HepG2 (cell line): Measurements from ENCODE around the gene CFAP97. TPM values are rescaled to one million over a fixed set of nuclear protein-coding genes. Genes with fewer than 3 reads are reported as not detected.

Experiments
- ARNT2 ChIP-seq: sonication (generic); formaldehyde crosslinking; IDR thresholded peaks from 2 replicates; pipeline ENCODE4 v1.8.0; 2022; ENCODE audit warnings: mild to moderate bottlenecking, low read depth, missing genetic modification reagents, moderate library complexity
- HDAC1 ChIP-seq: sonication (generic); formaldehyde crosslinking; IDR thresholded peaks from 2 replicates; pipeline ENCODE4 v1.5.1; 2020; ENCODE audit warnings: mild to moderate bottlenecking, missing genetic modification reagents
- HNRNPLL ChIP-seq: fragments of 200-400 bp; formaldehyde crosslinking; IDR thresholded peaks from 2 replicates; pipeline ENCODE4 v1.6.1; 2017; ENCODE audit warnings: mild to moderate bottlenecking, low read depth, low read length; ENCODE audit not compliant: poor library complexity, severe bottlenecking
- IKZF1 ChIP-seq: fragments of 450-650 bp; IDR thresholded peaks from 2 replicates; pipeline ENCODE4 v1.7.1; 2016
- JDP2 ChIP-seq: sonication (generic); formaldehyde crosslinking; IDR thresholded peaks from 2 replicates; pipeline ENCODE4 v1.8.1; 2022; ENCODE audit warnings: missing genetic modification reagents, borderline replicate concordance
- KLF12 ChIP-seq: sonication (generic); formaldehyde crosslinking; IDR thresholded peaks from 2 replicates; pipeline ENCODE4 v1.4.0; 2020; ENCODE audit warnings: missing genetic modification reagents, borderline replicate concordance
- MTA1 ChIP-seq: sonication (generic); formaldehyde crosslinking; IDR thresholded peaks from 2 replicates; pipeline ENCODE4 v1.4.0; 2020; ENCODE audit warnings: missing genetic modification reagents, mild to moderate bottlenecking, borderline replicate concordance
- MYC ChIP-seq: sonication (generic); formaldehyde crosslinking; IDR thresholded peaks from 2 replicates; pipeline ENCODE4 v1.9.0; 2021; ENCODE audit warnings: missing genetic modification reagents, borderline replicate concordance
- RFX5 ChIP-seq: IDR thresholded peaks from 2 replicates; pipeline ENCODE4 v1.6.1; 2011; ENCODE audit warnings: low read depth, low read length, improper control_type of control experiment
- SALL2 ChIP-seq: sonication (generic); formaldehyde crosslinking; IDR thresholded peaks from 2 replicates; pipeline ENCODE4 v1.8.1; 2023; ENCODE audit warnings: mild to moderate bottlenecking, missing genetic modification reagents, inconsistent platforms
- SATB2 ChIP-seq: sonication (generic); formaldehyde crosslinking; IDR thresholded peaks from 2 replicates; pipeline ENCODE4 v1.5.0; 2020; ENCODE audit warnings: missing genetic modification reagents
- ZBTB38 ChIP-seq: sonication (generic); formaldehyde crosslinking; IDR thresholded peaks from 2 replicates; pipeline ENCODE4 v1.5.1; 2020; ENCODE audit warnings: mild to moderate bottlenecking, missing genetic modification reagents
- ZFX ChIP-seq: sonication (generic); formaldehyde crosslinking; IDR thresholded peaks from 2 replicates; pipeline ENCODE4 v1.4.0; 2020; ENCODE audit warnings: mild to moderate bottlenecking, low read depth, missing genetic modification reagents, moderate library complexity
- ZFYVE20 ChIP-seq: sonication (generic); formaldehyde crosslinking; IDR thresholded peaks from 2 replicates; pipeline ENCODE4 v1.8.0; 2023; ENCODE audit warnings: low read depth, mild to moderate bottlenecking, moderate library complexity, missing genetic modification reagents, borderline replicate concordance
- ZKSCAN8 ChIP-seq: IDR thresholded peaks from 2 replicates; pipeline ENCODE4 v1.6.1; 2016; ENCODE audit warnings: borderline replicate concordance, missing genetic modification reagents, missing compliant biosample characterization
- ZMYM3 ChIP-seq: sonication (generic); formaldehyde crosslinking; IDR thresholded peaks from 2 replicates; pipeline ENCODE4 v1.5.1; 2020; ENCODE audit warnings: mild to moderate bottlenecking, missing genetic modification reagents
- ZNF136 ChIP-seq: sonication (generic); formaldehyde crosslinking; IDR thresholded peaks from 2 replicates; pipeline ENCODE4 v1.8.1; 2022; ENCODE audit warnings: low read depth, mild to moderate bottlenecking, moderate library complexity, missing genetic modification reagents
- ZNF703 ChIP-seq: sonication (generic); formaldehyde crosslinking; IDR thresholded peaks from 2 replicates; pipeline ENCODE4 v1.5.1; 2020; ENCODE audit warnings: missing genetic modification reagents, mild to moderate bottlenecking, moderate library complexity, borderline replicate concordance
- ZNF720 ChIP-seq: sonication (generic); formaldehyde crosslinking; IDR thresholded peaks from 2 replicates; pipeline ENCODE4 v1.4.0; 2020; ENCODE audit warnings: missing genetic modification reagents
- ZNF879 ChIP-seq: sonication (generic); formaldehyde crosslinking; IDR thresholded peaks from 2 replicates; pipeline ENCODE4 v1.8.1; 2023; ENCODE audit warnings: missing genetic modification reagents
- polyA plus RNA-seq, 8 experiments: library from polyadenylated mRNA; depleted of rRNA in 3 of 8; stranded (reverse) in 7 of 8; unstranded in 1 of 8; fragments of >200 nt; fragmentation: Illumina TruSeq in 4 of 8; extraction: Trizol in 4 of 8; gene quantifications; 2 replicates each; pipeline versions ENCODE4 v1.2.1 to v1.2.3, GENCODE V29; 2011 to 2016; ENCODE audit warnings: low read depth in 4 of 8, missing spikeins in 1 of 8, mixed read lengths in 1 of 8; ENCODE audit not compliant: insufficient read depth in 1 of 8
- total RNA-seq, 5 experiments: library from RNA; depleted of rRNA; stranded (reverse); fragments of >200 nt; fragmentation: Illumina TruSeq; extraction: Trizol; gene quantifications; 2 replicates each; pipeline ENCODE4 v1.2.3, GENCODE V29; 2016; ENCODE audit warnings: low read depth in 1 of 5
- TF ChIP-seq, protein P1 (sequence below): sonication (generic); formaldehyde crosslinking; IDR thresholded peaks from 2 replicates; pipeline ENCODE4 v1.5.1; 2020; ENCODE audit warnings: missing genetic modification reagents, mild to moderate bottlenecking, borderline replicate concordance
- TF ChIP-seq, protein P2 (sequence below): sonication (generic); formaldehyde crosslinking; IDR thresholded peaks from 2 replicates; pipeline ENCODE4 v1.5.0; 2020; ENCODE audit warnings: missing genetic modification reagents, mild to moderate bottlenecking, borderline replicate concordance
- TF ChIP-seq, protein P3 (sequence below): sonication (generic); formaldehyde crosslinking; IDR thresholded peaks from 2 replicates; pipeline ENCODE4 v1.4.0; 2020; ENCODE audit warnings: mild to moderate bottlenecking, missing genetic modification reagents
- TF ChIP-seq, protein P4 (sequence below): sonication (generic); formaldehyde crosslinking; IDR thresholded peaks from 2 replicates; pipeline ENCODE4 v1.4.0; 2020; ENCODE audit warnings: missing genetic modification reagents

Gene CFAP97
- total and polyA plus RNA-seq, 2 of the 13 experiments (the other 11 are each of a cell fraction or from before 2014, with no cell fraction given): 32.1 to 44.4 TPM

DNA sequence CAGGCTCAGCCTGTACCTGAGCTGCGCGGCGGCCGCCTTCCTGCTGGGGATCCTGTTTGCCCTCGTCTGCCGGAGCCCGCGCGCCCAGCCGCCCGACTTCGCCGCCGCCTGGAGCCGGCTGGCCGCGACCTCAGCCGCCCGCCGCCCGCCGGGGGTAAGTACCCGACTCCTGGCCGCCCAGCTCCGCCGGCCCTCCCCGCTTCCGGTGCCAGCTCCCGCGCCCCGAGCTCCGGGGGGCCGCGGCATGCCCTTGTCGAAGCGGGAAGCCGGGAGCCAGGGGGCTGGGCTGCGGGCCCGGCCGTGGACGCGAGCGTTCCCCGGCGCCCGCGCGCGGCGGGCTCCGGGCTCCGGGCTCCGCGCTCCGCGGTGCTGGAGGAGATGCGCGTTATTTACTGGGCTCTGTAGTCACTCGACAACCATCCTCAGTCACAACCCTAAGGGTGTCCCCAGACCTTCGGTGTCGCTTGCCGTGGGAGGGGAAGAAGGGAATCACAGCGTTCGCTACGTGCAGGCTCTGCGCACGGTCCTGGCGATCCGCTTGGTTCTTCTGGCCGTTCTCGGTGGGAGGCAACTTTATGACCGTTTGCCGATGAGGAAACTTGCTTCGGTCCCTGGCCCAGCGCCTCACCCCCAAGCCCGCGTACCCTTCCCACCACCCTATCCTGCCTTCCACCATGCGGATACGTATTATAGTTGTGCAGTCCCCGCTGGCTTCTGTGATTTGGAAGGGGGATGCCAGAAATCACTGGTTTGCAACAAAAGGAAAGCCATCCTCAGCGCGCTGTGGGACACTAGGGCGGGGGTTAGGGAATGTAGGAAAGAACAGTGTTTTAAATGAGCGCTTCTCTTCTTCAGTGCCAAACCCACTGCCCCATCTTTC is 6.5 kb upstream of the CFAP97 start (continued):
- no peak for TF ChIP-seq ZNF136 (CRISPR knock-in tag)
- TF ChIP-seq, protein P1, sequence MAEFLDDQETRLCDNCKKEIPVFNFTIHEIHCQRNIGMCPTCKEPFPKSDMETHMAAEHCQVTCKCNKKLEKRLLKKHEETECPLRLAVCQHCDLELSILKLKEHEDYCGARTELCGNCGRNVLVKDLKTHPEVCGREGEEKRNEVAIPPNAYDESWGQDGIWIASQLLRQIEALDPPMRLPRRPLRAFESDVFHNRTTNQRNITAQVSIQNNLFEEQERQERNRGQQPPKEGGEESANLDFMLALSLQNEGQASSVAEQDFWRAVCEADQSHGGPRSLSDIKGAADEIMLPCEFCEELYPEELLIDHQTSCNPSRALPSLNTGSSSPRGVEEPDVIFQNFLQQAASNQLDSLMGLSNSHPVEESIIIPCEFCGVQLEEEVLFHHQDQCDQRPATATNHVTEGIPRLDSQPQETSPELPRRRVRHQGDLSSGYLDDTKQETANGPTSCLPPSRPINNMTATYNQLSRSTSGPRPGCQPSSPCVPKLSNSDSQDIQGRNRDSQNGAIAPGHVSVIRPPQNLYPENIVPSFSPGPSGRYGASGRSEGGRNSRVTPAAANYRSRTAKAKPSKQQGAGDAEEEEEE: no peak
- TF ChIP-seq KLF12 (CRISPR knock-in tag): no peak
- TF ChIP-seq, protein P2, sequence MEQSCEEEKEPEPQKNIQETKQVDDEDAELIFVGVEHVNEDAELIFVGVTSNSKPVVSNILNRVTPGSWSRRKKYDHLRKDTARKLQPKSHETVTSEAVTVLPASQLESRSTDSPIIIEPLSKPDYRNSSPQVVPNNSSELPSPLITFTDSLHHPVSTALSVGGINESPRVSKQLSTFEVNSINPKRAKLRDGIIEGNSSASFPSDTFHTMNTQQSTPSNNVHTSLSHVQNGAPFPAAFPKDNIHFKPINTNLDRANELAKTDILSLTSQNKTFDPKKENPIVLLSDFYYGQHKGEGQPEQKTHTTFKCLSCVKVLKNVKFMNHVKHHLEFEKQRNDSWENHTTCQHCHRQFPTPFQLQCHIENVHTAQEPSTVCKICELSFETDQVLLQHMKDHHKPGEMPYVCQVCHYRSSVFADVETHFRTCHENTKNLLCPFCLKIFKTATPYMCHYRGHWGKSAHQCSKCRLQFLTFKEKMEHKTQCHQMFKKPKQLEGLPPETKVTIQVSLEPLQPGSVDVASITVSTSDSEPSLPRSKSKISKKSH (CRISPR knock-in tag): 0 out of 2 replicates have a peak, but pooled peaks have one; percentile 61
- 0 out of 2 replicates have a peak, but pooled peaks have one; percentile 38 for TF ChIP-seq SALL2
- no peak for TF ChIP-seq ZNF879 (CRISPR knock-in tag)
- 0 out of 2 replicates have a peak, but pooled peaks have one; percentile 17 for TF ChIP-seq ARNT2 (CRISPR knock-in tag)
- TF ChIP-seq JDP2 (CRISPR knock-in tag): no peak
- TF ChIP-seq MYC: peak; percentile 30; the same call in 1 of the 2 replicates
- TF ChIP-seq, protein P3, sequence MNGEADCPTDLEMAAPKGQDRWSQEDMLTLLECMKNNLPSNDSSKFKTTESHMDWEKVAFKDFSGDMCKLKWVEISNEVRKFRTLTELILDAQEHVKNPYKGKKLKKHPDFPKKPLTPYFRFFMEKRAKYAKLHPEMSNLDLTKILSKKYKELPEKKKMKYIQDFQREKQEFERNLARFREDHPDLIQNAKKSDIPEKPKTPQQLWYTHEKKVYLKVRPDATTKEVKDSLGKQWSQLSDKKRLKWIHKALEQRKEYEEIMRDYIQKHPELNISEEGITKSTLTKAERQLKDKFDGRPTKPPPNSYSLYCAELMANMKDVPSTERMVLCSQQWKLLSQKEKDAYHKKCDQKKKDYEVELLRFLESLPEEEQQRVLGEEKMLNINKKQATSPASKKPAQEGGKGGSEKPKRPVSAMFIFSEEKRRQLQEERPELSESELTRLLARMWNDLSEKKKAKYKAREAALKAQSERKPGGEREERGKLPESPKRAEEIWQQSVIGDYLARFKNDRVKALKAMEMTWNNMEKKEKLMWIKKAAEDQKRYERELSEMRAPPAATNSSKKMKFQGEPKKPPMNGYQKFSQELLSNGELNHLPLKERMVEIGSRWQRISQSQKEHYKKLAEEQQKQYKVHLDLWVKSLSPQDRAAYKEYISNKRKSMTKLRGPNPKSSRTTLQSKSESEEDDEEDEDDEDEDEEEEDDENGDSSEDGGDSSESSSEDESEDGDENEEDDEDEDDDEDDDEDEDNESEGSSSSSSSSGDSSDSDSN (CRISPR knock-in tag): peak; percentile 64
- peak; percentile 37; the same call in 1 of the 2 replicates for TF ChIP-seq HDAC1 (CRISPR knock-in tag)
- no peak for TF ChIP-seq MTA1 (CRISPR knock-in tag)
- peak; percentile 17 for TF ChIP-seq ZFX
- no peak for TF ChIP-seq ZNF703 (CRISPR knock-in tag)
- peak; percentile 38; the same call in 1 of the 2 replicates for TF ChIP-seq ZBTB38
- no peak for TF ChIP-seq SATB2 (CRISPR knock-in tag)
- TF ChIP-seq IKZF1: no peak
- TF ChIP-seq ZMYM3 (CRISPR knock-in tag): 0 out of 2 replicates have a peak, but pooled peaks have one; percentile 42
- TF ChIP-seq RFX5: no peak
- no peak for TF ChIP-seq ZKSCAN8
- no peak for TF ChIP-seq HNRNPLL
- TF ChIP-seq, protein P4, sequence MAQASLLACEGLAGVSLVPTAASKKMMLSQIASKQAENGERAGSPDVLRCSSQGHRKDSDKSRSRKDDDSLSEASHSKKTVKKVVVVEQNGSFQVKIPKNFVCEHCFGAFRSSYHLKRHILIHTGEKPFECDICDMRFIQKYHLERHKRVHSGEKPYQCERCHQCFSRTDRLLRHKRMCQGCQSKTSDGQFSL (CRISPR knock-in tag): no peak
- no peak for TF ChIP-seq ZNF720 (CRISPR knock-in tag)
- no peak for TF ChIP-seq ZFYVE20
